Testis (tissue), 3 donors: ENCODE results near the gene ID1. TPM values are rescaled to one million over a fixed set of nuclear protein-coding genes. Genes with fewer than 3 reads are reported as not detected.
"Not testable (repeated sequence)": the region's sequence is repeated elsewhere in the genome, so short reads cannot be mapped to it uniquely, and the experiment has no call there.

Experiments used
- DNase-seq: peaks from one replicate; pipeline ENCODE4 v3.0.0-alpha.2; 2019
- H3K27ac ChIP-seq, 2 donors: fragments of 200-600 bp; sonication (generic); one replicate each; pipeline ENCODE4 v1.5.1; 2019
- H3K27me3 ChIP-seq: fragments of 200-600 bp; sonication (generic); one replicate; pipeline ENCODE4 v1.5.1; 2019
- H3K36me3 ChIP-seq: fragments of 200-600 bp; sonication (generic); one replicate; pipeline ENCODE4 v1.5.1; 2017; ENCODE audit warnings: low read depth; ENCODE audit errors: missing control alignments
- H3K4me1 ChIP-seq: fragments of 200-600 bp; sonication (generic); one replicate; pipeline ENCODE4 v1.5.1; 2019
- H3K4me3 ChIP-seq, 2 donors: fragments of 200-600 bp; sonication (generic); one replicate each; pipeline ENCODE4 v1.5.1; 2017 to 2019
- H3K9me3 ChIP-seq: fragments of 200-600 bp; sonication (generic); one replicate; pipeline ENCODE4 v1.5.1; 2017
- CTCF ChIP-seq, 3 experiments: fragments of 450-650 bp in 2 of 3; fragments of 200-600 bp in 1 of 3; sonication (generic) in 1 of 3; IDR thresholded peaks; one replicate each; pipeline ENCODE4 v1.5.1; 2016 to 2019; ENCODE audit warnings: antibody characterized with exemption in 3 of 3, mild to moderate bottlenecking in 2 of 3, moderate library complexity in 1 of 3
- POLR2A ChIP-seq: fragments of 450-650 bp; IDR thresholded peaks from one replicate; pipeline ENCODE4 v1.6.1; 2017; ENCODE audit warnings: antibody characterized with exemption, mild to moderate bottlenecking, moderate library complexity
- WGBS, 2 donors: methylation state at CpG; one replicate each; pipeline ENCODE4 v1.1.5; 2018; 5-methylcytosine and 5-hydroxymethylcytosine counted together
- intact Hi-C: fragments of 100-400 bp; cut with DNase I; formaldehyde crosslinking; loops from one replicate; pipeline ENCODE4 v1.15.1; 2023; ENCODE audit warnings: low total_unique reads
- polyA plus RNA-seq: library from polyadenylated mRNA; stranded (reverse); fragments of 350-450 nt; fragmentation: Illumina TruSeq; extraction: RNeasy Lipid Tissue Mini Kit (QIAGEN cat#74804); gene quantifications from one replicate; pipeline ENCODE4 v1.2.3, GENCODE V29; 2014; ENCODE audit warnings: low read depth, low replicate concordance; ENCODE audit not compliant: insufficient read depth
- total RNA-seq, 2 donors: library from RNA; depleted of rRNA; stranded (reverse); fragments of >200 nt; gene quantifications; one replicate each; pipeline ENCODE4 v1.2.3, GENCODE V29; 2016

The ID1 gene
- total and polyA plus RNA-seq, 3 donors from 2014 or later = 18.7 to 128 (median 124) TPM

- H3K4me1 ChIP-seq = peaks cover 16% of the 10 kb centered on the region
- H3K4me3 ChIP-seq = peak overlapping the region in 1 of 2 donors; percentile 6
- intact Hi-C loops = no loop called here
- H3K27ac ChIP-seq = no peak overlapping the region
- DNase-seq = peak; percentile 53
- H3K27me3 ChIP-seq = no peaks in the 10 kb centered on the region
- no peaks in the 10 kb centered on the region for H3K9me3 ChIP-seq
- TF ChIP-seq POLR2A (no peak), CTCF (IDR thresholded peaks at IDR 0.05) (no peak)
- H3K36me3 ChIP-seq = no peaks in the 10 kb centered on the region
- WGBS, 2 donors = 6 to 7% methylated on average over 29 to 44 of the region's 45 CpGs
Observed at GRCh38 chr20:31608251-31608945, 3.3 kb downstream of the ID1 start.

- DNase-seq, H3K4me1 ChIP-seq, H3K27ac ChIP-seq, H3K9me3 ChIP-seq, H3K27me3 ChIP-seq, H3K36me3 ChIP-seq: not testable (repeated sequence)
- H3K4me3 ChIP-seq = peak overlapping the region in 1 of 2 donors; percentile 25
- WGBS, 2 donors = 72 to 76% methylated on average over 12 of the region's 12 CpGs
- intact Hi-C loops = loop anchor here (5.0 kb wide), 1 partner anchor 45 kb away; no protein-coding TSS in a partner anchor
Observed at GRCh38 chr20:31612271-31612640, 7.2 kb downstream of the ID1 start.

- H3K36me3 ChIP-seq = no peaks in the 10 kb centered on the region
- H3K27ac ChIP-seq = no peak overlapping the region
- no peak overlapping the region for H3K4me3 ChIP-seq
- no peak for DNase-seq
- WGBS, 2 donors = 91 to 92% methylated on average over 8 of the region's 8 CpGs
- intact Hi-C loops = no loop called here
- no peaks in the 10 kb centered on the region for H3K4me1 ChIP-seq
- TF ChIP-seq POLR2A (no peak), CTCF (IDR thresholded peaks at IDR 0.05) (no peak)
- H3K9me3 ChIP-seq = no peaks in the 10 kb centered on the region
- no peaks in the 10 kb centered on the region for H3K27me3 ChIP-seq
Observed at GRCh38 chr20:31615416-31615815, 10.3 kb downstream of the ID1 start.

GRCh38 chr20:31617432-31618104 lies 12.5 kb downstream of the ID1 start:
- no peaks in the 10 kb centered on the region for H3K27me3 ChIP-seq
- no peaks in the 10 kb centered on the region for H3K4me1 ChIP-seq
- no peak overlapping the region for H3K27ac ChIP-seq
- 80 to 83% methylated on average over 6 of the region's 6 CpGs for WGBS, 2 donors
- no peak overlapping the region for H3K4me3 ChIP-seq
- no peak for DNase-seq
- no peaks in the 10 kb centered on the region for H3K36me3 ChIP-seq
- TF ChIP-seq POLR2A (no peak), CTCF (IDR thresholded peaks at IDR 0.05) (no peak)
- no peaks in the 10 kb centered on the region for H3K9me3 ChIP-seq
- intact Hi-C loops = no loop called here

- no peak for DNase-seq
- WGBS, 2 donors = 93 to 98% methylated on average over 3 of the region's 3 CpGs
- Histone ChIP-seq H3K4me1 (no peaks in the 10 kb centered on the region), H3K27me3 (no peaks in the 10 kb centered on the region), H3K9me3 (no peaks in the 10 kb centered on the region), H3K4me3 (no peak overlapping the region), H3K36me3 (no peaks in the 10 kb centered on the region), H3K27ac (no peak overlapping the region)
- TF ChIP-seq POLR2A (no peak), CTCF (IDR thresholded peaks at IDR 0.05) (no peak)
- intact Hi-C loops = no loop called here
Observed at GRCh38 chr20:31620246-31620645, 15.2 kb downstream of the ID1 start.

GRCh38 chr20:31623123-31623505 lies 18.0 kb downstream of the ID1 start:
- H3K9me3 ChIP-seq, H3K36me3 ChIP-seq, H3K4me3 ChIP-seq, H3K27ac ChIP-seq, H3K27me3 ChIP-seq, intact Hi-C loops, H3K4me1 ChIP-seq, DNase-seq: not testable (repeated sequence)
- 97 to 98% methylated on average over 6 of the region's 6 CpGs for WGBS, 2 donors

GRCh38 chr20:31626534-31626933 lies 21.4 kb downstream of the ID1 start:
- H3K27ac ChIP-seq, intact Hi-C loops, H3K9me3 ChIP-seq, H3K4me1 ChIP-seq, H3K36me3 ChIP-seq, DNase-seq, H3K27me3 ChIP-seq, H3K4me3 ChIP-seq: not testable (repeated sequence)
- WGBS, 2 donors = 92 to 93% methylated on average over 8 of the region's 8 CpGs

GRCh38 chr20:31628057-31628456 lies 23.0 kb downstream of the ID1 start:
- H3K9me3 ChIP-seq, H3K4me3 ChIP-seq, intact Hi-C loops, H3K27me3 ChIP-seq, H3K4me1 ChIP-seq, DNase-seq, H3K36me3 ChIP-seq, H3K27ac ChIP-seq: not testable (repeated sequence)
- 74 to 85% methylated on average over 2 of the region's 2 CpGs for WGBS, 2 donors
